NK-92 (cell line): ENCODE data around the gene SPATA31E1.

Source experiments
- DNase-seq: peaks from one replicate; lab custom pipeline; 2025; ENCODE audit not compliant: unreplicated experiment; lab: John Stamatoyannopoulos, UW

The SPATA31E1 gene

DNA sequence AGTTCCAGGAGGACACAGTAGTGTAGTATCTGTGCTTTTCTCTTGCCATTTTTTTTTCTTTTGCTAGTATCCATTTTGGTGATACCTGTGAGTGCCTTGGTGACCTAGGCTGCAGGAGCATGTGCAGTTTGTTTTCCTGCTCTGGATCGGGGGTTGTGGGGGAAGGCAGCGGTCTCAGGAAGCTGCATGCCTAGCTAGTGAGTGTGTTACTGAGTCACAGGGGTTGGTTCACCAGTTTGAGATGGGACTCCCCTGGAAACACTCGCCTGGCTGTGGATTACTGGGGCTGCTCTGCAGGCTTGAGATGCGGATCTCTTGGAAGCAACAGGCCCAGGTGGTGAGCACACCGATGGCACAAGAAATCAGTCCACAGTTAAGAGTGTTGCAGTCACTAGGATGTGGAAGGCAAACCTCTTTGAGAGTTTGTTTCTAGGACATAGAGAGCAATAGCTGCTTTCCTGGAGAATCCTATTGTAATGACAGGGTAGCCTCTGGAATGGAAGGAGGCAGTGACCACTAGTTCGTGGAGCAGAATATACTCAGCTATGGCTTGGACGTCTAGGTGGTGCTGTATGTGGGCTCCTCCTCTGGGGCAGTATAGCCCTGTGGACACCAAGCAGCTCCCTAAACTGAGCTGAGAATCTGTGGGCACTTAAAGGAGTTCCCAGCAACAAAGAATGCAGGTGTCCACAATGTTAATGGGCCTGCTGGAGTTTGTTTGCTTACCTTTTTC lies 20.0 kb upstream of the SPATA31E1 start:
- no peak for DNase-seq

DNA sequence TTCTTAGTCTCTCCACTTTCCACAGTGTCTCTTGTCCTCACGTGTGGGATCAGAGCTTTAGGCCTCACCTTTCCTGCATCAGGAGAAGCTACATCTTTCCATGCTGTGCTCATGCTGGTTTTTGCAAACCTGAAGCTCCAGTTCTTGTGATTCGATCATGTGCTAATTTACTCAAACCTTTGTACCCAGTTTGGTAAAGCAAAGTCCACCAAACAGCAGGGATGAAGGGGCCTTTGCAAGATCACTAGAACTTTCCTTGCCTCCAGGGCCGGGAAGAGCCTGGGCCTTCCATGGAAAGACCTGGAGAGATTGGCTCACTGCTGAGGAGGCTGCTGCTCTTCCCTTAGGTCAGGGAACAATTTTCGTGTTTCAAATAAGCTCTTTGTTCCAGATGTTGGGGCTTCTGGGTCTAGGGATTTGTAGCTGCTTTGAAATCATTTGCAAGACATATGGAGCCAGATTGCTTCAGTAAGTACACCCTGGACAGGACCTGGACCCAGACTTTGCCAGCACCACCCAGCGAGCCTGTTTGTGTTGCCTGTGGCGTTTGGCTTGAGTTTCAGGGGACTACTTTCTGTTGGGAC lies 18.7 kb upstream of the SPATA31E1 start:
- no peak for DNase-seq

DNA sequence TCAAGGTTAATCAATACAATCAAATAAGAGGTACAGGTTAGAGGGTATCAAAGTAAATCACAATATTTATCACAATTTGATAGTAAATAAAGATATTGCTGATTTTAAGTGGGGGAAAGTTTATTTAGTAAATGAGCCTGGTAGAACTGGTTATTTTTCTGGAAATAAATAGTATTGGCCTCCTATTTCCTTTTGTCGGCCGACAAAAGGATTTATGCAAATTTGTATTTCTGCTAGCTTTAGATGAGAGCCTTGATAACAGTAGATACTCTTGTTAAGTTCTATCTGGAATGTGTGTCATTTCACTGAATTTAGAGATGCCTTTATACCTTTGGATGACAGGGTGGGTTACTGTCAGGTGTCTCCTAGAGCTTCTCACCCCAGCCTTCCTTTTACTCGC lies 17.8 kb upstream of the SPATA31E1 start:
- DNase-seq: no peak

DNA sequence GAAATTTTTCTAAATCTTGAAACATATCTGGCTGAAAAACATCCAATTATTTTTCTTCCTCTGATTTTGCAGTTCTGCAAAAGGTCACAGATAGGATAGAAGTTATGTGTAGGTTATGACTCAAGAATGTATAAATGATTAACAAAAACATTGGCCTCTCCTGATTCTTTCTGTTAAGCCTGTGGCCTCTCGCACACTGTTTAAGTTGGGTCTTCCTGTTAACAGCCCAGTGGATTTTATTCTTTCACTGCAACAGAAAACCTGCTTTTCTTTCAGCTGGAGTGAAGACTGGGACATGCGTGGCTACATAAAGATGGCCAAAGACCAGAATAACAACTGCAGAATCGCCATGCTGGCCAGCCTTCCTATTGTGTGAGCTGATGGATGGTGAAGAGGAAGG lies 17.1 kb upstream of the SPATA31E1 start:
- no peak for DNase-seq

DNA sequence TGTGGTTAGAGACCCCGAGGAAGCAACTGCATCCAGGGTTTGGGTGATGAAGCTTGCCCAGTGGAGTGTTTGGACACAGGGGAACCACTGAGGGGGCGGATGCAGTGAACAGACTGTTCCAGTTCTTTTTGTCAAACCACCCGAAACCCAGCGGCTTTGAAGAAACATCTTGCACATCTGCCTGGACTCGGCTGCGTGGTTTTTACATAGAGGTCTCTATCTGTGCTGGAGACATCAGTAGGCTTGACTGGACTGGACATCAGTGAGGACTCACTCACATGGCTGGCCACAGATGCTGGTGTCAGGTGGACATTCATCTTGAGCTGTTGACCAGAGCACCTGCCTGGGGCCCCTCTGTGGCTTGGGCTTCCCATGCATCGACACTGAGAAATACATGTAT lies 15.3 kb upstream of the SPATA31E1 start:
- no peak for DNase-seq

DNA sequence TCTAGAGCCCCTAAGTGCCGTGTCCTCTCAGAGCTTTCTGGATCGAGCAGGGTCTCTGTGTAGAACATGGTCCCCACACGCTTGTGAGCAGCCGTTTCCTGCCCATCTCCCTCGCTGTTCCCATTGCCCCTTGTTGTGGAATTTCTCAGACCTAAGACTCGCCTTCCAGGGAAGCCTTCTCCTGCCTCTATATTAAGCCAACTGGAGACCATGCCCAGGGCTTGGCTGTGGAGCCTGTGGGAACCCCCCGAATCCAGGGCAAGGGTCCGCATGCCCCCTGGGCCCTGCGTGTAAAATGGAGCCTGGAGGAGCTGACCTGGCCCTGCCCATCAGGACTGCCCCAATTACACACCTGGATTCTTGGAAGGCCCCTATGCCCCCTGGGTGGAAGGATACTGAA lies 14.5 kb upstream of the SPATA31E1 start:
- no peak for DNase-seq

DNA sequence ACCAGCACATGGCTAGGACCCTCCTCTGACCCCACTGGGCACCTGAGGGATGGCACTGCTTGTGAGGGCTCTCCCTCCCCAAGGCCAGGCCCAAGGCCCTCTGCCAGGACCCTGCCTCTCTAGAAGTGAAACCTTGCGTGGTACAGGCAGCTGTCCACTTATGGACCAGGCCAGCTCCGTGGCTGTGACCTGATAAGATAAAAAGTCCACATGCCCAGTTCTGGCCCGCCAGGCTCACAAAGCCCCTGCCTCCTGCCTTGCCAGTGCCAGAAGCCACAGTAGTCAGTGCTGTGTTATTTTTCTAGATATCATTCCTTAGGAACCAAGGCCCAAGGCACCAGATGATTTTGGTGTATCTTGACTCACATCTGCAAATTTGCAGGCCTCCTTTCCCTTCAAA lies 14.0 kb upstream of the SPATA31E1 start:
- DNase-seq: no peak

DNA sequence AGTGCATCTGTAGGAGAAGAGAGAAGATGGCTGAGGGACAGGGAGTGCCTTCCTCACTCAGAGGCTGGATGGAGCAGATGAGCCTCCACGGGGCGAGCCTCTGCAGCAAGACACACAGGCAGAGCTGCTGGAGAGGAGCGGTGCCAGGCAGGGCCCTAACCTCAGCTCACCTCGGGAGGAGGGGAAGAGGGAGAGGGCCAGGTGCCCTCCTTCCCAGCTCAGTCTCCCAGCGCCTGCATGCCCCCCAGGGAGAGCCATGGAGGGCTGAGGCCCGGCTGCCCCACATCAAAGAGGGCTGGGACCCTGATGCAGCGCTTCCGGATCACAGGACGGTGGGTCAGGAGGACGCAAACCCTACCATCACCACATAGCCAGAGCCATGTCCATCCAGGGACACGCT lies 13.6 kb upstream of the SPATA31E1 start:
- DNase-seq: no peak

DNA sequence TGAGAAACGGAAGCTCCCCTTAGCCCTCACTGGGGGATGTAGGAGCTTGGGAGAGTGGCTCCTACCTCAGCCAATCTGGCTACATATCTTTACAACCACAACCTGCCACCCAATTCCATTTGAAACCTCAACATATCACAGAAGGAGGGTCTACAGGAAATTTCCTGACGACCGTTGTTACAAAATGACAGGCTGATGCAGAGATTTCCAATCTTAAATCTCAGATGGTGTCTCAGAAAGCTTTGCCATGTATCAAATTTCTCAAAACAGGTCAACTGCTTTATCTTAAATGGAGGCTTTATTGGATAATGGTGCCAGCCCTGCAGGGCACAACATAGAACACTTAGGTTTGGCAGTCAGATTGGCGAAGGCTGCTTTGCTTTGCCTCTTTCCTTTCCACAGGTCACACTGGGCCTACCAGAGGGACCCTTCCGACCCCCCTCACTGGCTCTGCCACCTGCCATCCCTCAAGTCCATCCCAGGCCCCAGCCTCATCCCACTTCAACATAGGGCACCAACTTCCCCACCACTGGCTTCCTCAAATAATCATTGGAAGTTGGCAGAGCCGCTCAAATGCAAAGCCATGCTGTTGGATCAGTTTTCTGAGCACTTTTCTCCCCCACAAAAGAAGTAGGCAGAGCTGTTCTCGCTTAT lies 11.1 kb upstream of the SPATA31E1 start:
- DNase-seq: no peak

DNA sequence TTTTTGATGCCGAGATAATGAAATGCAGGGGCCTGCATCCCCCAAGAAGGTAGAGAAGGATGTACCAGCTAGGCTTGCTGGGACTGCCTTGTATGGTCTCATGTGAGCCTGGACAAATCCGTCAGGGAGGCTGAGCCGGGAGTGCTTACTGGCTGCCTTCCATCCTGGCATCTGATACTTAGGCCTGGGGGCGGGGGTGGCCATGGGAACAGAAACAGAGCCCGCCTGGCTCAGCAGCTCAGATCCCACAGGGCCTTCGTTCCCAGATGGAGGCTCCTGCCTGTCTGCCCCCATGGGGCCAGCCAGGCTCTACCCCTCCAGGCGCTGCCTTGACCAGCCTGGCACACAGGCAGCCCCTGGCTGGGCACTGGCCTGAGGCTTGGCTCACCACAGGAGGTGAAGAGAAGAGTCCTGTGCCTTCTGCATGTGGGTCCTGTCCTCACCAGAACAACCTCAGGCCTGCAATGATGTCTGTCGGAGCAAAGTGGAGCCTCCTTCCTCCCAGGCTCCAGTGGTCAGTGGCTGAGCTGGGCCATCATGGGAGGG lies 10.5 kb upstream of the SPATA31E1 start:
- no peak for DNase-seq

DNA sequence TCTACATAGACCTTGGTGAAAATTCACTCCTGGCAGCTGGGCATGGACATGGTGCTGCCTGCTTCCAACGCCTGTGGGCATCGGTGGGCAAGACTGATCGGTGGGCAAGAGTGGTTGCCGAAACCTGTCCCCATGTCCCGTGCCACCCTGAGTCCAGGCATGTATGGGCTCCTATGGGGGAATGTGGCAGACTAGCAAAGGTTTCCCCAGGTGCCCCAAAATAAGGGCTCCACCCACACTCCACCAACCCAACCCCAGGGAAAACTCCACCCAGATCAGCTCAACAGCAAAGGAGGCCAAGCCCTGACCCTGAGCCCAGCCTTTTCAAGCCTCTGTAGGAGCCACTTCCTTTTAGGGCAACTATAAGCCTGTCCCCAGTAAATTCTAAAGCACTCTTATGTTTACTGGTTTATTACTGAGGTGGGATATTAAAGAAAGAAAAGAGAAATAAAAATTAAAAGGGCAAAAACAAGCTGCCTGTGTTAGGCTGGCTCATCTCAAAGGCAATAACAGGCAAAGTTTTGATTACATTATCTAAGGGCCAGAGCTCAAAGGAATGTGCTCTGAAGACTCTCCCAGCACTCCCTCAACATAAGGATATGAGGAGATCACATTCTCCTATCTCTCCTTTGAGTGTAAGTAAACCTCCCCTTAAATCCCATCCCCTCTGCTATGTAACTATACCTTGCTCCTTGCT lies 8.9 kb upstream of the SPATA31E1 start:
- DNase-seq: no peak

DNA sequence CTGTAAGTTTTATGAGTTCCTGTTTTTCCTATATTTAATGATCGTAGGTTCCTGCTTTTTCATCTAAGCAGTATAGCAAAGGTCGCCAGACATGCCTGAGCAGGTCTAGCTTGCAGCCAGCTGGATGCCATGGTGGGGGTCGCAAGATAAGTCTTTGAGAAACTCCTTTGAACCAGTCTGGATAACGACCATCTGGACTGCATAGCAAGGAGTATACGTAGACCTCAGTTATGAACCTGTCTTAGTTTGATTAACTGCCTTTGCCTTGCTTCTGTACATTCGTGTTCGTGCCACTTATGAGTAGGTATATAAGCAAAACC lies 8.4 kb upstream of the SPATA31E1 start:
- DNase-seq: no peak

DNA sequence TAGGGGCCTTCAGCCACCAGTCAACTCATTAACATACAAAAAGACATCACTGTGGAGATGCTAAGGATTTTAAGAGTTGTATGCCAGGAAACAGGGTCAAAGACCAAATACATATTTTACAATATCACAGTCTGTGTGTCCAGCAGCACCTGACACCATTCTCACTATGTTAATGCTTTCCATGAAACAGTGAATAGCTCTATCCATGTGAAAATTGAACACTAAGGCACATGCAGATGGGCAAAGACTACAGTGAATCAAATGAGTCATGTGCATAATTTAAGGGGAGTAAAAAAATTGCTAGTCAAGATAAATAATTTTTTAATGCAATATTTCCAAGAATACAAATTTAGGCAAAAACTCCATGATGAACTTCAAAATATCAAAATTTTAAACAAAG lies 7.6 kb upstream of the SPATA31E1 start:
- no peak for DNase-seq

DNA sequence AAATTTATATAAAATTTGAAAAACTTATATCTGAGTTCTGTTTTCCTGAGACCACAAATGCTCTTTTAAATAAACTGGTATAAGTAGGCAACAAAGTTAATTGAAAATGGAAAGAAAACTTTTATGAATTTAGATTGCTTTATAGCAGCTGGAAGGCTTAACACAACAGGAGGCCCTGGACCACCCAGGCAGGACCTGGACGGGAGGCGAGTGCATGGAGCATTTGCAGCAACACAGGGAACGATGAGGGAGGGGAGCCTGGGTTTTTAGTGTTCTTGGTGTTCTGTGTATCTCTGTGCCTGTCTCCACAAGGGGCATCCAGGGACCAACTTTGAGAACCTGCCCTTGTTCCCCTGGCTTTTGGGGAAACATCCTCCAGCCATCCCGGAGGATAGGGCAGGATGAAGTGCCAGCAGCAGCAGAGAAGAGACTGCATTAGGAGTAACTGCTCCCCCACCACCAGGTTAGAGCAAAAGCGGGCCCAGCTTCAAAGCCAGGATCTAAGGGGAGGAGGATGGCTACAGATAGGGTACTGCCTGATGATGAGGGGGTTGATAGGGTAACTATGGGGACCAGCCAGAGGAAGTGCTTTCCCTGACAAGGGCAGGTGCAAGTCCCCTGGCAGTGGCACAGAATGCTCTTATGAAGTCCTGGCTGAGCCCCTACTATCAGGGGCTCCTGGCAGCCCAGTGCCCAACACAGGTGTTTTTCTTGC lies 6.7 kb upstream of the SPATA31E1 start:
- DNase-seq: no peak

DNA sequence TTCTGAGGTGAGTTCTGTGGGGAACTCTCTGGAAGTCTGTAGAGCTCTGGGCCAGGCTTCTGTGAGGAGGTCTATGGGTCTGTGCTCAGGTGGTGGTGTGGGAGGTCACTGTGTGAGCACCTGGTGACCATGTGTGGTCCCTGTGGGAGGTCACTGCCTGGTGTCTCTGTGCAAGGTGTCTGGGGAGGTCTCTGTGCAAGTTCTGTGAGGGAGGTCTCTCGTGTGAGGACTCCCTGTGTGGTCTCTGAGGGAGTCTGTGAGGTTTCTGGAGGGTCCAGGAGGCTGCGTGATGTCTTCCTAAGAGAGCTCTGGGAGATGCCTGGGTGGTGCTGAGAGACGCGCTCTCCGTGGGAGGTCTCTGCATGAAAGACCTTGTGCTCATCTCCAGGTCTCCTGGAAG lies 6.0 kb upstream of the SPATA31E1 start:
- DNase-seq: no peak

DNA sequence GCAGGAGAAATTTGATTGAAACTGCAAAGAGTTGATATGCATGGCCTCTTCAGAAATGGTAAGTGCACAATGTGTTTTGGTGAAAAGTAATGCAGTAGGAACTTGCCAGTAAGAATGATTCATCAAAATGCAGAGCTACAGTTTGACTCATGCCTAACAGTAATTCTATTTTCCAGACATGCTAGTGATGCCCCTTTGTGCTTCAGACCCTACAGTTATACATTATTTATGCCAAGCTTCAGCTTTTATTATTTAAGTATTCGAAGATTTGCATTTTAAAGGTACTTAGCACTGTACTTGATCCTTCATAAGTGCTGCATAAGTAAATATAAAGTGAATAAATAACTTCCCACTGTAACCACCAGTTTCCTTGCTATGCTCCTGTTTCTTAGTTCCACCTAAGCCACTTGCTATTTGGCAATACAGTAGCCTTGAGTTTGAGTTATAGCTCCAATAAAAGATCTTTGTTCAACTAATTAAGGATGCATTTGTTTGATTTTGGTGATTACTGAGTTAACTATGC lies 3.6 kb upstream of the SPATA31E1 start:
- DNase-seq: no peak

DNA sequence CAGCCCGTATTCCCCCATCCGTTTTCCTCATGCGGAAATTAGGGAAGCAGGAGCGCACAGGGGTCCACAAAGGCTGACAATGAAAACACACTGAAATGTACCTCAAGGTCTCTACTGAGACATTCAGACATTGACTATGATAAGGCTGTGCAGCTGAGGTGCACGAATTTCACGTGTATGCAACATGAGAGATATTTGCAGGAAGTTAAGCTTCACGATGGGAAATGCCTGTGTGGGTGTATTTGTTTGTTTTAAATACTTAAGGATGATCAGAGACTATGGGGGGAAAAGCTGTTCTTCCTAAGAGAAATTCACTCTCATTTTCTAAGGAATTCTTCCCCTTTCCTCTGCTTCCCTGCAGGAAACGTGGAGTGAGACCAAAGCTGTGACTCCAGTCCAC lies 2.6 kb upstream of the SPATA31E1 start:
- no peak for DNase-seq

DNA sequence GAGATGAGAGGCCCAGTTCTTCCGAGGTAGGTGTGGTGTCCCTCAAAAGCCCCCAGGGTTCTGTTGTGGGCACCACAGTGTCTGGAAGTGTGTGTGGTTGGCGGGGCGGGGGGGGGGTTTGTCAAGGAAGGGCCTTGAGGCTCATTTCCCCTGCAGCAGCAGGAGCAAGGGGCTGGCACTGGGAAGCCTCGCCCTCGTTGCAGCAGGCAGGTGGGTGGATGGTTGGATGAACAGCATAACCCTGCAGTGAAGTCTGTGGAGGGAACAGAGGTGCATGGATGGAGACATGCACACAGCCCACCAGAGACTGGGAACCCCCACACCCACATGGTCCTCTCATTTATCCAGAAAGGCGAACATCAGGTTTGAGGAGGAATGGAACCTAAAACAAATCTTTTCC lies 2.0 kb upstream of the SPATA31E1 start:
- no peak for DNase-seq

DNA sequence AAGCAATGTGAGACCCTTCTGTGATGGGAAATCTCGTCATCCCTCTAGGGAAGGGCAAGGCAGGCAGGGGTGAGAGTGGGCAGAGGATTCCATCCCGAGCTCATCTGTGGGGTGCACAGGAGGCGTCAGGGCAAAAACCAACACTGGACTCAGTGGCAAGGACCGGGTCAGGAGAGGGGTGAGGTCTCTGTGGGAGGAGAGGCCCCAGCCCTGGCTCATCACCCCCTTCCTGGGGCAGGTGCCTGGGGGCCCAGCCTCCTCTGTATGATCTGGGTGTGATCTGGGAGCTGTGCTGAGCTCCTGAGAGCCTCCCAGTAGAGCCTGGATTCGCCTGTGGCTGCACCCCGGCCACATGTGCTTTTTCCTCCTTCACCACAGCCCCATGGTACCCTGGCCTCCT lies 597 bp downstream of the SPATA31E1 start:
- no peak for DNase-seq

DNA sequence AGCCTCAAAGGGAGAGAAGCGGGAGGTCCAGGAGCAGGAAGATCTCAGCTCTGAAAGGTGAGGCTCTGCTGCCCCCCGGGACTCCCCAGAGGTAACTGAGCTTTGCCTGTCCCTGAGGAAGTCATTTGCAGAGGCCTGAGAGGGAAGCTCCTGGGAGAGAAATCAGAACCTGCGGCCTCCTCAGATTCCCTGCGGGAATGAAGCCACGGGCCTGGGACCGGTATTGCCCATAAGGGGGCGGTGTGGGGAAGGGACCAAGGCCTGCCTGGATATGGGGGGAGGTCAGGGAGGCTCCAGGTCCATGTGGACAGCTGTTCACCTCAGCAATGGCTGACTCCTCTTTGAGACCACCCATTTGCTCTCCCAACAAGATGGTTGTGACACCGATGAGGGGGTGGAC lies 1.3 kb downstream of the SPATA31E1 start:
- no peak for DNase-seq
